Neural cell (in vitro differentiated cells): ENCODE results near the gene FILIP1L.

Source experiments
- CTCF ChIP-seq: fragments of 450-650 bp; IDR thresholded peaks from 2 replicates; pipeline ENCODE4 v1.5.1; 2014; ENCODE audit warnings: antibody characterized with exemption, mild to moderate bottlenecking, moderate library complexity; ENCODE audit not compliant: poor library complexity, severe bottlenecking
- EZH2 ChIP-seq: fragments of 200-600, 300-800 bp; shearing (Covaris generic), sonication (generic); IDR thresholded peaks from 2 replicates; pipeline ENCODE4 v1.6.1; 2014; ENCODE audit warnings: antibody characterized with exemption, low read length, borderline replicate concordance, mild to moderate bottlenecking; ENCODE audit not compliant: insufficient read depth, poor library complexity, severe bottlenecking
- MXI1 ChIP-seq: fragments of 450-650 bp; conservative IDR thresholded peaks from 2 replicates; pipeline ENCODE4 v1.6.1; 2014; ENCODE audit warnings: antibody characterized with exemption, mild to moderate bottlenecking; ENCODE audit not compliant: poor library complexity, severe bottlenecking
- POLR2AphosphoS5 ChIP-seq: IDR thresholded peaks from 2 replicates; pipeline ENCODE4 v1.6.1; 2012
- RAD21 ChIP-seq: fragments of 450-650 bp; conservative IDR thresholded peaks from 2 replicates; pipeline ENCODE4 v1.6.1; 2014; ENCODE audit warnings: antibody characterized with exemption, mild to moderate bottlenecking, moderate library complexity
- REST ChIP-seq: IDR thresholded peaks from 2 replicates; pipeline ENCODE4 v1.6.1; 2012; ENCODE audit warnings: borderline replicate concordance
- TAF1 ChIP-seq: IDR thresholded peaks from 2 replicates; pipeline ENCODE4 v1.6.1; 2012; ENCODE audit warnings: low read depth

GRCh38 chr3:99978221-99978620 lies 136.1 kb downstream of the FILIP1L start:
- no peak for TF ChIP-seq POLR2AphosphoS5
- no peak for TF ChIP-seq CTCF
- no peak for TF ChIP-seq RAD21
- no peak for TF ChIP-seq TAF1
- TF ChIP-seq EZH2 = no peak
- no peak for TF ChIP-seq REST
- TF ChIP-seq MXI1 = no peak
